CD4-positive, alpha-beta T cell treated with Interleukin-10 for 1 hour (primary cell): ENCODE results near the gene DGKA.
A peak's percentile ranks its signal among the peaks of the same experiment; 100 is the strongest.

ENCODE experiments used
- DNase-seq: peaks from one replicate; pipeline ENCODE4 v3.0.0-alpha.2; 2020

The DGKA gene

GRCh38 chr12:55931780-55932550 is 1.0 kb downstream of the DGKA start:
- DNase-seq, result peak; percentile 35

- DNase-seq, result peak; percentile 76
Measured at GRCh38 chr12:55932551-55932910, 1.6 kb downstream of the DGKA start.

DNA sequence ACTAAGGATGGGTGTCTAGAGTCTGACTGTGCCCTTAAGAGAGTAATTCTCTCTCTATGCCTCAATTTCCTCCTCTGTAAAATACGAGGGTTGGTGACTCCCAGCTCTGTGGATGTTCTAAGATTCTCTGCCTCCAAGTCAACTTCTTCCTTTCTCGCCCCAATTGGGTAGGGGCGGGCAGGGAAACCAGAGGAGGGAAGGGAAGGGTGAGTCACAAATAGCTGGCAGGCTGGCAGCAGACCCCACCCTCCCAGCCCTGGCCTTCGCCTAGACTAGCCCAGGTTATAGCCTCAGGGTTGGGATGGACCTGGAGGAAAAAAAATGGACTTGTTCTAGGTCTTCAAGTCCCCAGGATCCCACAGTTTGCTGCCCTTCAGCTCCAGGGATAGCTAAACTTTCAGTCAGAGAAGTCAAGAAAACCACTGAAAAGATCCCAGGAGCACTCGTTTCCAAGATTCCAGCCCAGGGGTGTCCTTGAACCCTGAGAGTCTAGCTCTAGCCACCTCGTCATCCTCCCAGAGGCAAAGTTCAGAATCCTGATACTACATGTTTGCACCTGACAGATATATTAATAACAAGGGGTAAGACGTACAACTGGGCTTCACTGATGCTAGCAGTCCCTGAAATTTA is 2.3 kb downstream of the DGKA start:
- DNase-seq, result no peak

GRCh38 chr12:55933799-55934742 is 3.1 kb downstream of the DGKA start:
- no peak for DNase-seq

DNA sequence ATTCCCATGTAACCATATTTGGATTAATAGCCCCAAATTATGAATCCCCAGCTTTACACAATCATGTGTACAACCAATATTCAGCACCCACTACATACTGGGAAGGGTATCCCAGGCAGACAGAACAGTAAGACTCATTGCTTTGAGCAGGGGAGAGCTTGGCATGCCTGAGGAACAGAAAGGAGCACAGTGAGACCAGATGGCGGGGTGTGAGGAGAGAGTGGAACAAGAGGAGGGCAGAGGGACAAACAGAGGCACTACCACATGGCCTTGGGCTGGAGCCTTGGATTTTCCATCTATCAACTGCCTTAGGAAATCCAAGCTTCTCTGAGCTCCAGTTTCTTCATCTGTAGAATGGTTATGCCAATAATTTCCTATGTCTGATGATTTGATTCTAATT is 3.8 kb downstream of the DGKA start:
- no peak for DNase-seq

DNA sequence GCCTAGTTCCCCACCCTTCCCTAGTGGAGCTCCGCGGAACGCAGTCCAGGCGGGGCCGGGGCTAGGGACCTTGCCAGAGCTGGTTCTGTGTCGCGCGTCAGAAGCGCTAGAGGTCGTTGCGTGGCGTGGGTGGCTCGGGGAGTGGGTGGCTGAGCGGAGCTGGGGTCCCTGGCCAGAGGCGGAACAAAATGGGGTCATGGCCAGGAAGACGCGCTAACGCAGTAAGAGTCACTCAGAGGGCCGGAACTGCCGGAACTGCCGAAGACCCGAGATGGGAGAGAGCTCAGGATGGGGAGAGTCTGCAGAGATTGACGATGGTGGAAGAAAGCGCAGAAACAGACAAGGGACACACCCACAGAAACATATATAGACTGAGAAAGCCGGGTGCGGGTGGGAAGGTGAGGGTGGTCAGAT is 4.8 kb downstream of the DGKA start:
- DNase-seq, result peak; percentile 31

GRCh38 chr12:55937981-55938380 is 7.0 kb downstream of the DGKA start:
- no peak for DNase-seq

DNA sequence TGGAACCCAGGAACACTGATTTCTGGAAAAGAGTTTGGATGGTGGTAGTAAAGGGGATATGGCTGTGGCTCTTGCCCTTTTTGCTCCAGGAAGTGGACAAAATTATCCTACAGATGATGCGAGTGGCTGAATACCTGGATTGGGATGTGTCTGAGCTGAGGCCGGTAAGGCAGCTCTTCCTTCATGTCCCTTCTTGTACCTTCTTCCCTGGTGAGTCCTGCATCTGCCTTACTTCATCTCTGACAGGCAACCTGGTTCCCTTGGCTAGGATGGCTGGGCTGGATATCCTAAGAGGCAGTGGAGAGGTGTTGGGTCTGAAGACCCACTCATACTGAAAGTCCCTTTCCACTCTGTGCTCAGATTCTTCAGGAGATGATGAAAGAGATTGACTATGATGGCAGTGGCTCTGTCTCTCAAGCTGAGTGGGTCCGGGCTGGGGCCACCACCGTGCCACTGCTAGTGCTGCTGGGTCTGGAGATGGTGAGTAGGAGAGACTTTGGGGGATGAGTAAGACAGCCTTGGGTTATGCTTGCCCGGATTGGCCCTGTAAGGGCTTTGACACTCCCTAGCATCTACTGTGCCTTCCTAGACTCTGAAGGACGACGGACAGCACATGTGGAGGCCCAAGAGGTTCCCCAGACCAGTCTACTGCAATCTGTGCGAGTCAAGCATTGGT is 8.0 kb downstream of the DGKA start:
- DNase-seq, result no peak

DNA sequence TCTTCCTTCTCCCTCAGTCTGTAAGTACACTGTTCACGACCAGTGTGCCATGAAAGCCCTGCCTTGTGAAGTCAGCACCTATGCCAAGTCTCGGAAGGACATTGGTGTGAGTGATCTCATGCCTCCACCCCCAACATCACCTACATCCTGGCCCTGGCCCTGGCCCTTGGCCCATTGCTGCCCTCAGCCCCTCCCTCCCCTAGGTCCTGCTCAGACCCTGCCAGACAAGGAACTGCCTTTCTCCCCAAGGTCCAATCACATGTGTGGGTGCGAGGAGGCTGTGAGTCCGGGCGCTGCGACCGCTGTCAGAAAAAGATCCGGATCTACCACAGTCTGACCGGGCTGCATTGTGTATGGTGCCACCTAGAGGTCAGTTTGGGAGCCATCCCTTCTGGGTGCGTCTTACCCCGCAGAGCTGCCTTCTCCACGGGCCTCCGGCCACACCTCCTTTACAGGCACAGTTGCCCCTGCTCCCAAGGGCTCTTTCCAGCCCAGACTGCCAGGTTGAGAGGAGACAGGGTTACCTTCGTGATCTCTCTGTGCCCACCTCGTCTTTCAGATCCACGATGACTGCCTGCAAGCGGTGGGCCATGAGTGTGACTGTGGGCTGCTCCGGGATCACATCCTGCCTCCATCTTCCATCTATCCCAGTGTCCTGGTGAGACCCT is 9.2 kb downstream of the DGKA start:
- peak; percentile 90 for DNase-seq

GRCh38 chr12:55942055-55942454 is 11.1 kb downstream of the DGKA start:
- no peak for DNase-seq

DNA sequence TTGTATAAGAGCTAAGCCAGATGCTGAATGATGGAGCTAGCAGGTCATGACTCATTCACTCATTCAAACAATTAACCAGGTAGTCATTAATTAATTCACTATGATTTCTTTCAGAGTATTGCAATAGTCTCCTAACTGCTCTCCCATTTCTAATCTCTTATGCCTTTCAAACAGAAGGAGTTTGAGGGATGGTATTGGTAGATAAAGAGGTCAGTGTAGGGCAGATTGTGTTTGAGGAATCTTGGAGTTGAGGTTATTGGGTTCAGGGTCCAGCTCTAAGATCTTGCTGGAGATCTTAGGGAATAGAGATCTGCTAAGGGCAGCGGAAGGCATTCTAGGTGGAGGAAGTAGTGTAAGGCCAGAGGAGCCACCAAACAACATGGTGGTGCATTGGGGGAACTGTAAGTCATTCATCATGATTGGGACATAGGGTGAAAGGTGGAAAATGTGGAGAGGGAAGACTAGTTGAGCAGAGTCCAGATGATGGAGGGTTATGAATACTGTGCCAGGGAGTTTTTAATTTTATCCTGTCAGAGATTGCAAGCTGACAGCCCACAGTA is 11.7 kb downstream of the DGKA start:
- DNase-seq, result no peak

DNA sequence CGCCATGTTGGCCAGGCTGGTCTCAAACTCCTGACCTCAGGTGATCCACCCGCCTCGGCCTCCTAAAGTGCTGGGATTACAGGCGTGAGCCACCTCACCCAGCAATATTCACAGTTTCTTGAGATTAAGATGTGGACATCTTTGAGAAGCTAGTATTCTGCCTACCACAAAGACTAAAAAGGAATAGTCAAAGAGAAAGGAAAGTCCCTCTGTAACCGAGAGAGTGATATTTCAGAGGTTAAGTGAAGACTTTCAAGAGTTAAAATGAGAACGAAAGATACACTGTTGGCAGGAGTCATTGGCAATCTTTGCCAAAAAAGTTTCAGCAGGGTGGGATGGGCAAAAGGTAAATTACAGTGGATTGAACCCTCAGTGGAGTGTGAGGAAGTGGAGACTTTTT is 15.6 kb downstream of the DGKA start:
- DNase-seq, result no peak

DNA sequence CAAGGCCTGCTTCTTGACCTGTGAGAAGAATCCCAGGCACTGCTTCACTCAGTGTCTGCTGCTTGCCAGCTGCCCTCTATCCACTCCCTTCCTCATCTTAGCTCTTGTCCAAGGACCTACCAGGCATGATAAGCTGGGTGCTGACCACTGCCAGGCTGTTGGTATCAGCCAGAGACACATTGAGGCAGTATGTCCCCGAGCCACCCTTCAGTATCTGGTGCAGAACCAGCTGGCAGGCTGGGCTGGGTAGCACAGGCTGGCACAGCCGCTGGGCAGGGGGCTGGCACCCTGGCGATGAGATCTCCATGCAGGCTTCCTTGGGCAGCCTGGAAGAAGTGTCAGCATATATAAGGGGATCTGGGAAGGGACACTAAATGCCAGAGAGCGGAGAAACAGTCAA is 24.4 kb downstream of the DGKA start:
- DNase-seq, result no peak

DNA sequence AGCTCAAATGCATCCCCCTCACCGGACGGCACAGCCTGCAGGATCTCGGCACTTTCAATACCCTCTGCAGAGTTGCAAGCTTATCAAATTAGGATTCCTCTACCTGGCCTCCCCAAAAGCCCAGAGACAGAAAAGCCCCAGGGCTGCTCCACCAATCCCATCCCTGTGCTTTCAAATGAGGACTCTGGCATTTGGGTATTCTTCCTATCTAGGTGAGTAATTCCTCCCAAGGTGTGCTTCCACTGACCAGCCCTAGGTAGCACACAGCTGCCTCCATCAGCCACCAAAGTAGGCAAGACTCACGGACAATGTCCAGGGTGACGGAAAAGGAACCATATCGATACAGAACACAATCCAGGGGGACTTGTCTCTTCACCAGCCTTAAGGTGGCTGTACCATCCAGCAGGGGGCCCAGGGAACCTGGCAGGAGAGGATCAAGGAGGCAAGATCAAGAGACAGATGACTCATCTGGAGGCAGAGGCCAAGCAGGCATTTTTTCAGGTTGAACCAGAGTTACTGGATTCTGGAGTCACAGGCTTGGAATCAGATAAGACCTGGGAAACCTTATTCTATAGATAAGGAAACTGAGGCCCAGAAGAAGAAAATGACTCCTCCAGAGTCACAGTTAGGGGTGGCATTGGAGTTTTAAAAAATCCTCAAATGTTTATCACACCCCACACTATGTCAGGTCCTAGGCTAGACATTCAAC is 25.0 kb downstream of the DGKA start:
- DNase-seq, result no peak

DNA sequence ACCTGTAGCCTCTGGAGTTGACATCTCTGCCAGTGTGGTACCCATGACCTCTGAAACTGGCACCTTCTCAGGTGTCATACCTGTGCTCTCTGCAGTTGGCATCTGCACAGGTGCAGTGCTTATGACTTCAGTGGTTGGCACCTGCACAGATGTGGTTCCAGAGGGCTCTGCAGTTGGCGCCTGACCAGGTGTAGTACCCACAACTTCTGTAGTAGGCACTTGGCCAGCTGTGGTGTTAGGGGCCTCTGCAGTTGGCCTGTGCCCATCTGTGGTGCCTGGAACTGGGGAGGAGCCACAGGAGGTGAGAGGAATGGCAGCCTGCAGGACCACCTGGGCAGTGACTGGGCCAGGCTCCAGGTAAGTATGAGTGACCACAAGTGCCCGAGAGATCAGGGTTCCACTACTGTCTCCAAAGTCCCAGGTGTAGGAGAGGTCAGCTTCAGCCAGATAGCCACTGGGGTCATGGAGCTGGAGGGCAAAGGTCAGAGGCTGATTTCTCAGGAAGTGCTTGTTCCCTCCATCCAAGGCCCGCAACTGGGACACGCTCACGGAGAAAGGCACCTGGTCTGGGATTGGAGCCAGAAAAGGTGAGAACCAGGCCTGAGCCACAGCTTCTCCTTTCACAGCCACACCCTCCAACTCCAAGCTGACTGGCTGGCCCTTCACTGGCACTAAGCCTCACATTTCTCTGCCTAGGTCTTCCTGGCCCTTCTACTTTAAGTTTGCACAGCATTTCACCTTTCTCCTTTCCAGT is 26.3 kb downstream of the DGKA start:
- no peak for DNase-seq

GRCh38 chr12:55963760-55964159 is 32.8 kb downstream of the DGKA start:
- DNase-seq, result no peak

- DNase-seq, result no peak
Measured at GRCh38 chr12:55965240-55965639, 34.3 kb downstream of the DGKA start.

DNA sequence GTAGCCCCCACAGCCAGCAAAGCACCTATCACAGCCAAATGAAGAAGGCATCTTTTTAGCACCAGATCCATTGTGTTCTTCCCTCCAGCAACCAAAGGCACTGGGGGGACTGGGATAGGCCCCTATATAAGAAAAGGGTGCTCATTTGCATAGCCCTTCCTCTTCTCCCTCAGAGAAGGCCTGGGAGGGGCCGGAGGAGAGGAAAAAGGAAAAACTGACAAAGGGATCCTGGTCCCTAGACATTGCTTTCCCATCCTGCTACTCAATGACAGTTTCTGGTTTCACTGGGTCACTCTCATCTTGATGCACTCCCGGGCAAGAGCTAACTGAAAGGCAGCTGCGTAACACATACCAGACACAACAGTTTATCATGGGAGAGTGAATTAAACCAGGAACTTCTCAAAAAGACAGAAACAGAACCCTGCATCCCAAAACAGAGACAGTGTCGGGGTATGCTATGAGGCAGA is 35.0 kb downstream of the DGKA start, which contains the start of gene PMEL:
TSS of gene PMEL (minus strand) at position 102 of the 467 bp plus-strand sequence. CDS start at position 71, 31 bp downstream.
- peak; percentile 7 for DNase-seq

DNA sequence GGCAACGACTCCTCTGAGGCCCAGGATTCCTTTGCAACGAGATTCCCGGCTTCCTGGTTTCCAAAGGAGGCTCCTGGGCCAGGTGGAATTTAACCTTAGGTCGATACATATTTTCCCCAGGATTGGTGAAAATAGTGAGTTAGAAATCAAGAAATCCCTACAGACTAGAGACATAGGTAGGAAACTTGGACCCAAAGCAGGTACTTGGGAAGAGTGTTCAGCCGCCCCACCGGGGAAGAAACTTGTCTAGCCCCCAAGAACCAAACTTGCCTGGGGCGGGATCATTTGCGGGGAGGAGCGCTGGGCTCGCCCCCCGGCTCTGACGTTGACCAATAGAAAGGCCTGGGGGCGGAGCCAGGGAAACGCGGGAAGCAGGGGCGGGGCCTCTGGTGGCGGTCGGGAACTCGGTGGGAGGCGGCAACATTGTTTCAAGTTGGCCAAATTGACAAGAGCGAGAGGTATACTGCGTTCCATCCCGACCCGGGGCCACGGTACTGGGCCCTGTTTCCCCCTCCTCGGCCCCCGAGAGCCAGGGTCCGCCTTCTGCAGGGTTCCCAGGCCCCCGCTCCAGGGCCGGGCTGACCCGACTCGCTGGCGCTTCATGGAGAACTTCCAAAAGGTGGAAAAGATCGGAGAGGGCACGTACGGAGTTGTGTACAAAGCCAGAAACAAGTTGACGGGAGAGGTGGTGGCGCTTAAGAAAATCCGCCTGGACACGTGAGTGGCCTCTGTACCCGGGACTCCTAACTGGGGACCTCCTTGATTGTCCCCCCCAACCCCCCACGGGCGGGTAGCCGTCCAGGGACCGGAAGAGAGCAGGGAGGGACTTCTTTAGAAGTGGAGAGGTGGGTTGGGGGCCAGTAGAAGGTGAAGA is 35.7 kb downstream of the DGKA start, which contains the start of gene CDK2:
TSS of gene CDK2 (plus strand) at position 423 of the 874 bp plus-strand sequence. CDS start at position 602, 179 bp downstream.
- DNase-seq, result peak; percentile 90
